Naive thymus-derived CD8-positive, alpha-beta T cell (primary cell): ENCODE data around the gene OGG1. TPM values are rescaled to one million over a fixed set of nuclear protein-coding genes. Genes with fewer than 3 reads are reported as not detected.

Experiments used
- ATAC-seq, 2 donors: fragments of 150-1000 bp; cut with Tn5 transposase in 1 of 2; sonication (Bioruptor Pico), chemical (Tn5 transposase) in 1 of 2; 1 replicate in 1 of 2; 2 replicates in 1 of 2; pipeline ENCODE4 v1.10.0; 2021; ENCODE audit warnings: mild to moderate bottlenecking in 2 of 2, moderate library complexity in 2 of 2
- POLR2A ChIA-PET: fragments of 350-600 bp; sonication (Branson Sonifier 250); formaldehyde crosslinking; loops from one replicate; lab custom pipeline; 2021; ENCODE audit warnings: antibody characterized with exemption; lab: Charles Lee
- DNase-seq, 10 donors: peaks; one replicate each; pipeline versions ENCODE4 v3.0.0 to v3.0.0-alpha.2; 2020 to 2022
- H3K27ac Mint-ChIP-seq, 10 donors: one replicate each; pipeline ENCODE4 v1.8.0; 2020 to 2022; ENCODE audit warnings: mild to moderate bottlenecking in 10 of 10, mixed read lengths in 10 of 10, moderate library complexity in 4 of 10, inconsistent platforms in 1 of 10
- H3K27me3 Mint-ChIP-seq, 5 donors: one replicate each; pipeline ENCODE4 v1.8.0; 2021 to 2022; ENCODE audit warnings: mixed read lengths in 5 of 5
- H3K36me3 Mint-ChIP-seq, 3 donors: one replicate each; pipeline ENCODE4 v1.8.0; 2020 to 2022; ENCODE audit warnings: mixed read lengths in 3 of 3, mild to moderate bottlenecking in 2 of 3, inconsistent platforms in 1 of 3
- H3K4me1 Mint-ChIP-seq, 4 donors: one replicate each; pipeline ENCODE4 v1.8.0; 2021 to 2022; ENCODE audit warnings: mixed read lengths in 4 of 4
- H3K4me3 Mint-ChIP-seq, 10 donors: one replicate each; pipeline ENCODE4 v1.8.0; 2020 to 2022; ENCODE audit warnings: mild to moderate bottlenecking in 10 of 10, mixed read lengths in 10 of 10, moderate library complexity in 6 of 10, inconsistent platforms in 1 of 10
- H3K9me3 Mint-ChIP-seq, 9 donors: one replicate each; pipeline ENCODE4 v1.8.0; 2020 to 2022; ENCODE audit warnings: mixed read lengths in 9 of 9, mild to moderate bottlenecking in 3 of 9, inconsistent platforms in 1 of 9, moderate library complexity in 1 of 9
- polyA plus RNA-seq, 3 donors: library from polyadenylated mRNA; unstranded; fragments of 300-500 nt; fragmentation: Illumina TruSeq; gene quantifications; one replicate each; pipeline ENCODE4 v1.2.3, GENCODE V29; 2021
- total RNA-seq, 8 experiments: library from RNA in 2 of 8; stranded (reverse) in 2 of 8; gene quantifications; one replicate each; pipeline ENCODE4 v1.2.3 and lab custom pipeline; 2021 to 2026

Gene OGG1
- total and polyA plus RNA-seq, 5 experiments from 2014 or later: 15.3 to 27.0 (median 20.7) TPM

- Mint-ChIP-seq H3K4me1 (peaks cover 34 to 63% (median 58%) of the 10 kb centered on the region in 4 donors), H3K27ac (peak overlapping the region in 4 of 10 donors; percentile 0 to 90 (median 74)), H3K27me3 (no peaks in the 10 kb centered on the region), H3K4me3 (peak overlapping the region in 3 of 10 donors; percentile 32 to 74 (median 45)), H3K9me3 (no peaks in the 10 kb centered on the region), H3K36me3 (peaks cover 0 to 47% (median 18%) of the 10 kb centered on the region in 3 donors)
- no peak for ATAC-seq
- no peak for DNase-seq
- POLR2A ChIA-PET: interaction anchor here (0.7 to 2.8 kb wide), 4 partner anchors 11 to 49 kb away, joined by 3 to 18 read pairs (median 6); partner anchors contain the start of genes ARPC4 and TADA3
Measured at GRCh38 chr3:9781551-9781950, 31.8 kb downstream of the OGG1 start.

GRCh38 chr3:9781978-9782603 is 32.3 kb downstream of the OGG1 start:
- no peaks in the 10 kb centered on the region for H3K9me3 Mint-ChIP-seq
- H3K36me3 Mint-ChIP-seq: peaks cover 0 to 51% (median 19%) of the 10 kb centered on the region in 3 donors
- H3K4me3 Mint-ChIP-seq: peak overlapping the region in 1 of 10 donors; percentile 53
- H3K4me1 Mint-ChIP-seq: peaks cover 33 to 61% (median 57%) of the 10 kb centered on the region in 4 donors
- POLR2A ChIA-PET: interaction anchor here (0.7 to 2.8 kb wide), 4 partner anchors 11 to 50 kb away, joined by 3 to 18 read pairs (median 6); partner anchors contain the start of genes ARPC4 and TADA3
- H3K27ac Mint-ChIP-seq: peak overlapping the region in 5 of 10 donors; percentile 3 to 82 (median 31)
- ATAC-seq (no peak), DNase-seq (no peak)
- no peaks in the 10 kb centered on the region for H3K27me3 Mint-ChIP-seq

- H3K4me3 Mint-ChIP-seq: no peak overlapping the region
- DNase-seq (peak in 1 of 10 donors; percentile 12), ATAC-seq (no peak)
- H3K4me1 Mint-ChIP-seq: peaks cover 33 to 61% (median 58%) of the 10 kb centered on the region in 4 donors
- H3K9me3 Mint-ChIP-seq: no peaks in the 10 kb centered on the region
- no peaks in the 10 kb centered on the region for H3K27me3 Mint-ChIP-seq
- POLR2A ChIA-PET: interaction anchor here (0.7 kb wide), 1 partner anchor 20 kb away, joined by 3 read pairs; no protein-coding TSS in a partner anchor
- H3K27ac Mint-ChIP-seq: peak overlapping the region in 1 of 10 donors; percentile 82
- peaks cover 5 to 58% (median 24%) of the 10 kb centered on the region in 3 donors for H3K36me3 Mint-ChIP-seq
Measured at GRCh38 chr3:9782770-9783169, 33.0 kb downstream of the OGG1 start.

- H3K27ac Mint-ChIP-seq: no peak overlapping the region
- DNase-seq (no peak), ATAC-seq (no peak)
- no peaks in the 10 kb centered on the region for H3K9me3 Mint-ChIP-seq
- H3K27me3 Mint-ChIP-seq: no peaks in the 10 kb centered on the region
- no peak overlapping the region for H3K4me3 Mint-ChIP-seq
- POLR2A ChIA-PET: interaction anchor here (0.7 kb wide), 1 partner anchor 23 kb away, joined by 3 read pairs; no protein-coding TSS in a partner anchor
- H3K36me3 Mint-ChIP-seq: peaks cover 6 to 63% (median 27%) of the 10 kb centered on the region in 3 donors
- peaks cover 29 to 51% (median 50%) of the 10 kb centered on the region in 4 donors for H3K4me1 Mint-ChIP-seq
Measured at GRCh38 chr3:9783954-9784353, 34.2 kb downstream of the OGG1 start.

- Mint-ChIP-seq H3K9me3 (no peaks in the 10 kb centered on the region), H3K27ac (no peak overlapping the region), H3K4me3 (no peak overlapping the region), H3K4me1 (peaks cover 21 to 50% (median 45%) of the 10 kb centered on the region in 4 donors), H3K36me3 (peaks cover 9 to 73% (median 32%) of the 10 kb centered on the region in 3 donors), H3K27me3 (no peaks in the 10 kb centered on the region)
- DNase-seq (no peak), ATAC-seq (no peak)
- POLR2A ChIA-PET: interaction anchor here (1.5 kb wide), 1 partner anchor 107 kb away, joined by 5 read pairs; no protein-coding TSS in a partner anchor
Measured at GRCh38 chr3:9784965-9785364, 35.2 kb downstream of the OGG1 start.

GRCh38 chr3:9785602-9786001 is 35.9 kb downstream of the OGG1 start:
- no peaks in the 10 kb centered on the region for H3K9me3 Mint-ChIP-seq
- peaks cover 20 to 50% (median 45%) of the 10 kb centered on the region in 4 donors for H3K4me1 Mint-ChIP-seq
- H3K4me3 Mint-ChIP-seq: no peak overlapping the region
- DNase-seq: no peak
- ATAC-seq: no peak
- POLR2A ChIA-PET: interaction anchor here (1.5 kb wide), 1 partner anchor 106 kb away, joined by 5 read pairs; no protein-coding TSS in a partner anchor
- peaks cover 13 to 79% (median 36%) of the 10 kb centered on the region in 3 donors for H3K36me3 Mint-ChIP-seq
- H3K27ac Mint-ChIP-seq: peak overlapping the region in 1 of 10 donors; percentile 17
- H3K27me3 Mint-ChIP-seq: no peaks in the 10 kb centered on the region

GRCh38 chr3:9786209-9786739 is 36.5 kb downstream of the OGG1 start:
- Mint-ChIP-seq H3K4me3 (no peak overlapping the region), H3K27me3 (no peaks in the 10 kb centered on the region), H3K27ac (peak overlapping the region in 2 of 10 donors; percentile 8 to 24), H3K36me3 (peaks cover 13 to 78% (median 36%) of the 10 kb centered on the region in 3 donors), H3K9me3 (no peaks in the 10 kb centered on the region), H3K4me1 (peaks cover 24 to 48% (median 46%) of the 10 kb centered on the region in 4 donors)
- POLR2A ChIA-PET: interaction anchor here (1.5 kb wide), 1 partner anchor 106 kb away, joined by 5 read pairs; no protein-coding TSS in a partner anchor
- DNase-seq (no peak), ATAC-seq (no peak)

- Mint-ChIP-seq H3K4me3 (peak overlapping the region in 1 of 10 donors; percentile 11), H3K36me3 (peaks cover 13 to 72% (median 36%) of the 10 kb centered on the region in 3 donors), H3K27me3 (no peaks in the 10 kb centered on the region), H3K9me3 (no peaks in the 10 kb centered on the region), H3K27ac (peak overlapping the region in 7 of 10 donors; percentile 8 to 88 (median 69)), H3K4me1 (peaks cover 25 to 52% (median 47%) of the 10 kb centered on the region in 4 donors)
- no peak for ATAC-seq
- DNase-seq: no peak
- POLR2A ChIA-PET: no interaction called here
Measured at GRCh38 chr3:9786825-9787669, 37.3 kb downstream of the OGG1 start.

GRCh38 chr3:9787714-9788113 is 38.0 kb downstream of the OGG1 start:
- Mint-ChIP-seq H3K36me3 (peaks cover 13 to 66% (median 32%) of the 10 kb centered on the region in 3 donors), H3K27ac (peak overlapping the region in 9 of 10 donors; percentile 8 to 88 (median 54)), H3K27me3 (no peaks in the 10 kb centered on the region), H3K4me3 (peak overlapping the region in 1 of 10 donors; percentile 52), H3K9me3 (no peaks in the 10 kb centered on the region), H3K4me1 (peaks cover 22 to 47% (median 43%) of the 10 kb centered on the region in 4 donors)
- DNase-seq (no peak), ATAC-seq (no peak)
- POLR2A ChIA-PET: no interaction called here

GRCh38 chr3:9791127-9791526 is 41.4 kb downstream of the OGG1 start:
- no peaks in the 10 kb centered on the region for H3K27me3 Mint-ChIP-seq
- DNase-seq (no peak), ATAC-seq (no peak)
- peak overlapping the region in 7 of 10 donors; percentile 14 to 100 (median 98) for H3K27ac Mint-ChIP-seq
- no peaks in the 10 kb centered on the region for H3K9me3 Mint-ChIP-seq
- POLR2A ChIA-PET: interaction anchor here (0.7 to 3.5 kb wide), 6 partner anchors 11 to 394 kb away, joined by 3 to 47 read pairs (median 4); partner anchors contain the start of genes MTMR14, OGG1 and VHL
- peaks cover 13 to 57% (median 26%) of the 10 kb centered on the region in 3 donors for H3K36me3 Mint-ChIP-seq
- peak overlapping the region; percentile 91 to 100 (median 96) for H3K4me3 Mint-ChIP-seq
- peaks cover 35 to 70% (median 65%) of the 10 kb centered on the region in 4 donors for H3K4me1 Mint-ChIP-seq

GRCh38 chr3:9791790-9792404 is 42.1 kb downstream of the OGG1 start:
- Mint-ChIP-seq H3K36me3 (peaks cover 13 to 56% (median 21%) of the 10 kb centered on the region in 3 donors), H3K9me3 (no peaks in the 10 kb centered on the region), H3K27me3 (no peaks in the 10 kb centered on the region), H3K4me1 (peaks cover 35 to 77% (median 71%) of the 10 kb centered on the region in 4 donors), H3K4me3 (peak overlapping the region; percentile 91 to 100 (median 96)), H3K27ac (peak overlapping the region; percentile 95 to 100 (median 99))
- no peak for DNase-seq
- ATAC-seq: no peak
- POLR2A ChIA-PET: interaction anchor here (0.6 to 3.5 kb wide), 26 partner anchors 10 to 1852 kb away, joined by 3 to 47 read pairs (median 5); partner anchors contain the start of genes BRPF1, CRELD1, FANCD2 and IL17RC
